Pancreas (tissue), 10 donors: ENCODE results near the gene GRIK1. TPM values are rescaled to one million over a fixed set of nuclear protein-coding genes. Genes with fewer than 3 reads are reported as not detected.

Source experiments
- ATAC-seq, 4 donors: fragments of 200-7000 bp; cut with Tn5 transposase; one replicate each; pipeline versions ENCODE4 v1.8.0 to v1.9.1; 2020; ENCODE audit warnings: mild to moderate bottlenecking in 4 of 4, moderate library complexity in 4 of 4
- DNase-seq, 6 donors: peaks; one replicate each; pipeline ENCODE4 v3.0.0-alpha.2; 2020
- FAIRE-seq: peaks from 2 replicates; lab custom pipeline; 2012; peaks lifted over from hg19 to GRCh38; lab: Jason Lieb, UNC
- H3K27ac ChIP-seq, 4 donors: fragments of 200-600 bp; sonication (generic); 1 replicate in 3 of 4; 2 replicates in 1 of 4; pipeline versions ENCODE4 v1.5.0 to v1.8.0; 2020
- H3K27me3 ChIP-seq, 4 donors: fragments of 200-600 bp; one replicate each; pipeline ENCODE4 v1.8.0; 2021
- H3K36me3 ChIP-seq, 3 donors: fragments of 200-600 bp; sonication (generic) in 1 of 3; one replicate each; pipeline versions ENCODE4 v1.5.0 to v1.8.0; 2020 to 2021
- H3K4me1 ChIP-seq, 3 donors: fragments of 200-600 bp; one replicate each; pipeline ENCODE4 v1.8.0; 2021
- H3K4me3 ChIP-seq, 4 donors: fragments of 200-600 bp; sonication (generic) in 2 of 4; one replicate each; pipeline versions ENCODE4 v1.5.0 to v1.8.0; 2020 to 2021
- H3K9me3 ChIP-seq, 4 donors: fragments of 200-600 bp; one replicate each; pipeline ENCODE4 v1.8.0; 2021
- CTCF ChIP-seq, 4 donors: fragments of 200-600 bp; sonication (generic) in 3 of 4; IDR thresholded peaks; one replicate each; pipeline versions ENCODE4 v1.5.0 to v1.8.0; 2021; ENCODE audit warnings: antibody characterized with exemption in 4 of 4
- WGBS, 2 donors: extraction: QIAGEN DNeasy Blood & Tissue Kit; methylation state at CpG; one replicate each; pipeline ENCODE4 v1.1.7; 2013; 5-methylcytosine and 5-hydroxymethylcytosine counted together
- intact Hi-C, 3 donors: fragments of 100-400 bp; cut with DNase I; formaldehyde crosslinking; loops; one replicate each; pipeline versions ENCODE4 v1.11.1 to v1.14.2; 2022
- polyA plus RNA-seq, 2 donors: library from polyadenylated mRNA; stranded (reverse); fragments of 200-250 nt; gene quantifications; one replicate each; pipeline ENCODE4 v1.2.3, GENCODE V29; 2013
- total RNA-seq, 6 donors: library from RNA; stranded (reverse); fragmentation: NEBNext Ultra II Directional in 4 of 6; extraction: Animal tissue kit (Norgen Biotek cat#: 25700) in 4 of 6; gene quantifications; one replicate each; pipeline versions ENCODE4 v1.2.1 to v1.2.4, GENCODE V29; 2021 to 2023
- donor health status: healthy with polysubstance abuse.
- donor health status: DM: no; HTN: no; CAD: no; lungs with moderate emphysema.
- donor health status: DM: no; HTN: no; CAD: no.
- donor health status: control.
- donor health status: control.
- donor health status: Bipolar disorder and iron deficiency.
- donor health status: DM: yes; HTN: yes; CAD: no.
- donor health status: DM: no; HTN: no; CAD: no.
- donor health status: DM: no; HTN: no; CAD: no.
- donor health status: DM: yes; HTN: yes; CAD: no.

GRIK1 gene
- total and polyA plus RNA-seq, 8 donors = 0.02 to 0.09 (median 0.08) TPM; not detected in 5

- TF ChIP-seq CTCF (IDR thresholded peaks at IDR 0.05) = peak in 3 of 4 donors; percentile 8 to 18 (median 10)
- FAIRE-seq = no peak
- H3K27ac ChIP-seq = no peak overlapping the region
- H3K4me3 ChIP-seq = no peak overlapping the region
- DNase-seq = no peak
- intact Hi-C loops = no loop called here
- no peaks in the 10 kb centered on the region for H3K36me3 ChIP-seq
- ATAC-seq = peak in 1 of 4 donors; percentile 12
- H3K9me3 ChIP-seq = no peaks in the 10 kb centered on the region
- H3K4me1 ChIP-seq = no peaks in the 10 kb centered on the region
- WGBS, 2 donors = 92 to 95% methylated on average over 10 of the region's 10 CpGs
- no peaks in the 10 kb centered on the region for H3K27me3 ChIP-seq
Measured at GRCh38 chr21:29499734-29500343, 440.0 kb downstream of the GRIK1 start.

- H3K27ac ChIP-seq = no peak overlapping the region
Measured at GRCh38 chr21:29499229-29499628, 440.6 kb downstream of the GRIK1 start.

GRCh38 chr21:29496337-29496736 lies 443.5 kb downstream of the GRIK1 start:
- Histone ChIP-seq H3K4me1 (no peaks in the 10 kb centered on the region), H3K27ac (no peak overlapping the region), H3K4me3 (no peak overlapping the region), H3K27me3 (no peaks in the 10 kb centered on the region), H3K9me3 (no peaks in the 10 kb centered on the region), H3K36me3 (no peaks in the 10 kb centered on the region)
- intact Hi-C loops = no loop called here
- WGBS, 2 donors = 9 to 10% methylated on average over 1 of the region's 1 CpG
- ATAC-seq = no peak
- FAIRE-seq = no peak
- DNase-seq = no peak
- no peak for TF ChIP-seq CTCF (IDR thresholded peaks at IDR 0.05)

More at GRCh38 chr21:29499229-29499628, 440.6 kb downstream of the GRIK1 start:
- TF ChIP-seq CTCF (IDR thresholded peaks at IDR 0.05) = no peak
- Histone ChIP-seq H3K4me3 (no peak overlapping the region), H3K4me1 (no peaks in the 10 kb centered on the region), H3K36me3 (no peaks in the 10 kb centered on the region), H3K9me3 (no peaks in the 10 kb centered on the region), H3K27me3 (no peaks in the 10 kb centered on the region)
- DNase-seq = no peak
- 98 to 100% methylated on average over 4 of the region's 4 CpGs for WGBS, 2 donors
- intact Hi-C loops = no loop called here
- FAIRE-seq = no peak
- no peak for ATAC-seq

- H3K27ac ChIP-seq = no peak overlapping the region
- WGBS, 2 donors = 93% methylated on average over 3 of the region's 3 CpGs
- H3K9me3 ChIP-seq = no peaks in the 10 kb centered on the region
- no peak for TF ChIP-seq CTCF (IDR thresholded peaks at IDR 0.05)
- FAIRE-seq = no peak
- ATAC-seq = no peak
- H3K4me3 ChIP-seq = no peak overlapping the region
- H3K4me1 ChIP-seq = peaks cover 0 to 11% (median 2%) of the 10 kb centered on the region in 3 donors
- intact Hi-C loops = no loop called here
- DNase-seq = no peak
- H3K27me3 ChIP-seq = no peaks in the 10 kb centered on the region
- H3K36me3 ChIP-seq = no peaks in the 10 kb centered on the region
Measured at GRCh38 chr21:29490016-29490415, 449.8 kb downstream of the GRIK1 start.

- ATAC-seq = peak; percentile 40 to 88 (median 66)
- intact Hi-C loops = no loop called here
- FAIRE-seq = no peak
- no peak overlapping the region for H3K4me3 ChIP-seq
- H3K36me3 ChIP-seq = no peaks in the 10 kb centered on the region
- H3K27me3 ChIP-seq = no peaks in the 10 kb centered on the region
- WGBS, 2 donors = 18 to 33% methylated on average over 4 of the region's 4 CpGs
- H3K27ac ChIP-seq = peak overlapping the region in 1 of 4 donors; percentile 28
- no peak for DNase-seq
- H3K4me1 ChIP-seq = peaks cover 0 to 11% (median 2%) of the 10 kb centered on the region in 3 donors
- TF ChIP-seq CTCF (IDR thresholded peaks at IDR 0.05) = no peak
- no peaks in the 10 kb centered on the region for H3K9me3 ChIP-seq
Measured at GRCh38 chr21:29487154-29487553, 452.6 kb downstream of the GRIK1 start.
